Activated B cell treated with CpG ODN at 0.5 μM for 24 hours (primary cell): Measurements from ENCODE around the gene NRP2. TPM values are rescaled to one million over a fixed set of nuclear protein-coding genes. Genes with fewer than 3 reads are reported as not detected.

Experiments
- ATAC-seq: fragments of 200-7000 bp; cut with Tn5 transposase; one replicate; pipeline ENCODE4 v1.10.0; 2021; ENCODE audit warnings: low read depth, mild to moderate bottlenecking, moderate library complexity
- CTCF ChIA-PET: fragments of 350-600 bp; sonication (Branson Sonifier 250); formaldehyde crosslinking; loops from one replicate; lab custom pipeline; 2021; ENCODE audit warnings: antibody characterized with exemption; lab: Charles Lee
- POLR2A ChIA-PET: fragments of 350-600 bp; sonication (Branson Sonifier 250); formaldehyde crosslinking; loops from one replicate; lab custom pipeline; 2021; ENCODE audit warnings: antibody characterized with exemption; lab: Charles Lee
- DNase-seq: peaks from one replicate; pipeline ENCODE4 v3.0.0; 2022
- H3K27ac Mint-ChIP-seq: one replicate; pipeline ENCODE4 v1.8.0; 2020; ENCODE audit warnings: mixed read lengths
- H3K27me3 Mint-ChIP-seq: one replicate; pipeline ENCODE4 v1.8.0; 2021; ENCODE audit warnings: mixed read lengths
- H3K36me3 Mint-ChIP-seq: one replicate; pipeline ENCODE4 v1.8.0; 2021; ENCODE audit warnings: low read depth, mixed read lengths
- H3K4me1 Mint-ChIP-seq: one replicate; pipeline ENCODE4 v1.8.0; 2021; ENCODE audit warnings: mixed read lengths
- H3K4me3 Mint-ChIP-seq: one replicate; pipeline ENCODE4 v1.8.0; 2020; ENCODE audit warnings: mild to moderate bottlenecking, mixed read lengths
- H3K9me3 Mint-ChIP-seq: one replicate; pipeline ENCODE4 v1.8.0; 2020; ENCODE audit warnings: mixed read lengths
- intact Hi-C: fragments of 100-400 bp; cut with micrococcal nuclease; formaldehyde crosslinking; loops from one replicate; pipeline ENCODE4 v1.15.1; 2024
- total RNA-seq: library from RNA; stranded (reverse); gene quantifications from 2 replicates; pipeline ENCODE4 v1.2.3, GENCODE V29; 2022
- TF ChIP-seq, protein P1 (sequence below): fragments of 200-600 bp; IDR thresholded peaks from one replicate; pipeline ENCODE4 v1.8.0; 2022; ENCODE audit warnings: antibody characterized with exemption, mild to moderate bottlenecking

The NRP2 gene
- total RNA-seq, 1 donor from 2014 or later, result 10.2 TPM

DNA sequence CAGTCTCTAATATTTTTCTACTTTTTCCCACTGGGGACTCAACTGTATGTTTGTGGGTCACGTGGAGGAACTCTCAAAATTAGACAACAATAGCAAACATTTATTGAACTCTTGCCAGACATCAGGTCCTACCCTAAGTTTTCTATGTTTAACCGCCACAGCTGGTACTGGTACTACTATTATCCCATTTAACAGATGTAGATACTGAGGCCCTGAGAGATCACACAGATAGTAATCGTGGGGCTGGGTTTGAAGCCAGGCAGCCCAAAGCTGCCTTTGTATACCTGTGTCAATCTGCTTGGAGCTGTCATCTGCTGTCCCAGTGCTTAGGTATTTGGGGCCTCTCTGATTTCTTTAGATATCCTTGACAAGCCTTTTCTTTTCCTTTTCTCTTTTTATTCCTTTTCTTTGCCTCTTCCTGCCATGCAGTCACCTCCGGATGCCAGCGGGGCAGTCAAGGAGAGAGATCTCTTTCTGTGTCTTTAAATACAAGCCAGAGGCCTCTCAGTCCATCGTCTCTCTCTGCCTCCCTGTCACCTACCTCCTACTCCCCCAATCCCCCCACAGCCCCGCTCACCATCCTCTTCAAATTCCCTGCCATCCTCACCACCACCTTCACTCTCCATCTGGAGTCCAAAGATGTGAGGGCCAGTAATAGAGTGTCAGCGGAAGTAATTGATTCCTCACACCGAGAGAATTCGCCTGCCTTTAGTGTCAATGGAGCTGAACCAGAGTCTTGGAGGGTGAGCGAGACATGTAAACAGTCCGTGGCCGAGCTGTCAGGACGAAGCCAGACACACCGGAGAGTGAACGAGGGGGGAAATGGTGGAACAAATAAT lies 23.4 kb downstream of the NRP2 start:
- ChIA-PET POLR2A (interaction anchor here (0.6 to 3.8 kb wide), 5 partner anchors 11 to 1823 kb away, joined by 3 to 72 read pairs (median 17); partner anchors contain the start of genes INO80D and NRP2), CTCF (interaction anchor here (1.1 to 2.2 kb wide), 3 partner anchors 24 to 30 kb away, joined by 11 to 16 read pairs (median 12); partner anchors contain the start of gene NRP2)
- DNase-seq (no peak), ATAC-seq (no peak)
- Mint-ChIP-seq H3K36me3 (no peaks in the 10 kb centered on the region), H3K27me3 (no peaks in the 10 kb centered on the region), H3K27ac (peak overlapping the region; percentile 99), H3K9me3 (no peaks in the 10 kb centered on the region), H3K4me3 (peak overlapping the region; percentile 21), H3K4me1 (peaks cover 62% of the 10 kb centered on the region)
- TF ChIP-seq, protein P1, sequence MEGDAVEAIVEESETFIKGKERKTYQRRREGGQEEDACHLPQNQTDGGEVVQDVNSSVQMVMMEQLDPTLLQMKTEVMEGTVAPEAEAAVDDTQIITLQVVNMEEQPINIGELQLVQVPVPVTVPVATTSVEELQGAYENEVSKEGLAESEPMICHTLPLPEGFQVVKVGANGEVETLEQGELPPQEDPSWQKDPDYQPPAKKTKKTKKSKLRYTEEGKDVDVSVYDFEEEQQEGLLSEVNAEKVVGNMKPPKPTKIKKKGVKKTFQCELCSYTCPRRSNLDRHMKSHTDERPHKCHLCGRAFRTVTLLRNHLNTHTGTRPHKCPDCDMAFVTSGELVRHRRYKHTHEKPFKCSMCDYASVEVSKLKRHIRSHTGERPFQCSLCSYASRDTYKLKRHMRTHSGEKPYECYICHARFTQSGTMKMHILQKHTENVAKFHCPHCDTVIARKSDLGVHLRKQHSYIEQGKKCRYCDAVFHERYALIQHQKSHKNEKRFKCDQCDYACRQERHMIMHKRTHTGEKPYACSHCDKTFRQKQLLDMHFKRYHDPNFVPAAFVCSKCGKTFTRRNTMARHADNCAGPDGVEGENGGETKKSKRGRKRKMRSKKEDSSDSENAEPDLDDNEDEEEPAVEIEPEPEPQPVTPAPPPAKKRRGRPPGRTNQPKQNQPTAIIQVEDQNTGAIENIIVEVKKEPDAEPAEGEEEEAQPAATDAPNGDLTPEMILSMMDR, result no peak
- intact Hi-C loops, result loop anchor here (1.0 to 10.0 kb wide), 5 partner anchors 20 to 1919 kb away; partner anchors contain the start of genes EEF1B2, INO80D, KLF7 and METTL21A

DNA sequence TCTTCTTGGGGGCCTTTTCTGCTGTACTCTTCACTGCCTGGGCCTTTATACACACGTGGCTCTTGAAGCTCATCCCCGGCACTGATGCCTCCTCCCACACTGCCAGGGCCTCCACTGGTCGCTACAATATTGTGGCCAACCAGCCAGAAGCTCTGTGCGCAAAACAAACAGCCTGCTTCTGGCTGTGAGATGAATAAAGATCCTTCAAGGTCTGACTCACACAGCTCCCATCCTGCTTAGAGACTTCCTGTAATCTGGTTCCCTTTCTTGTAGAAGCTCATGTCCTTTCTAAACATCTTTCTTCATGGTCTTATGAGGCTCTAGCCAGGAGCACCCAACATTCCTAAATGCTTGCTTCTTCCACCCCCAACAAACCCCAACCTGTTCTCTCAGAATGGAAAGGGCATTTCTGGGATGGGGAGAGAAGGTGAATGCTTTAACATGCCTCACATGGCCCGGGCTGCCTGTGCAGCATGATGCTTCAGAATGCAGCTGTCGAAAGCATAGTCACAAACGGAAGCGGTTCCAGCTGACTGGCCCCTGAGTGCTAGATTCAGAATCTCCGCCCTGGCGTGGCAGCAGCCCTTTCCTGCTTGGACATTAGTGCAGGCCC lies 24.6 kb downstream of the NRP2 start:
- TF ChIP-seq, protein P1, result no peak
- intact Hi-C loops, result loop anchor here (1.0 to 10.0 kb wide), 8 partner anchors 9 to 1918 kb away; partner anchors contain the start of genes EEF1B2, INO80D, KLF7 and METTL21A
- CTCF ChIA-PET, result interaction anchor here (1.0 to 2.2 kb wide), 6 partner anchors 11 to 31 kb away, joined by 3 to 16 read pairs (median 12); partner anchors contain the start of gene NRP2
- H3K4me1 Mint-ChIP-seq, result peaks cover 63% of the 10 kb centered on the region
- H3K4me3 Mint-ChIP-seq, result peak overlapping the region; percentile 65
- ATAC-seq (peak; percentile 95), DNase-seq (peak; percentile 60)
- H3K27ac Mint-ChIP-seq, result peak overlapping the region; percentile 99
- no peaks in the 10 kb centered on the region for H3K27me3 Mint-ChIP-seq
- H3K36me3 Mint-ChIP-seq, result no peaks in the 10 kb centered on the region
- no peaks in the 10 kb centered on the region for H3K9me3 Mint-ChIP-seq
- POLR2A ChIA-PET, result interaction anchor here (0.5 to 3.8 kb wide), 14 partner anchors 8 to 1919 kb away, joined by 3 to 72 read pairs (median 4); partner anchors contain the start of genes EEF1B2, INO80D, KLF7 and METTL21A

DNA sequence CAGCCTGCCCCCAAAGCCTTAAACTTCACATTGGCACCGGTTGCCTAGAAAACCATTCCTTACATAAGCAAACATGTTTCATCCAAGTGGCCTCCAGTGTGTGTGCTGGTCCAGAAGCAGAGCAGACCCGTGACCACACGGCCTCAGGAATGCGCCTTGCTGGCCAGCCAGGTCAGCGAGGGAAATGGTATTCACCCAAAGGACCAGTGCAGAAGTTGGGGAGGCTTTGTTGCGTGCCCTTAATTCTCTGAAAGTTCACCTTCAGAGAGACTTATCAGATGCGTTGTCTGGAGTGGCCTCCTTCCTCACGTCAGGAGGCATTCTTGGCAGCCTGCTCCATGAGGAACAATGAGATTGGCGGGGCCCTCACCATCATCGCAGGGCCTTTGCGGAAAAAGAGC lies 25.9 kb downstream of the NRP2 start:
- ChIA-PET POLR2A (no interaction called here), CTCF (no interaction called here)
- no peaks in the 10 kb centered on the region for H3K36me3 Mint-ChIP-seq
- no peak for DNase-seq
- ATAC-seq, result no peak
- no peaks in the 10 kb centered on the region for H3K9me3 Mint-ChIP-seq
- H3K27ac Mint-ChIP-seq, result peak overlapping the region; percentile 99
- H3K27me3 Mint-ChIP-seq, result no peaks in the 10 kb centered on the region
- H3K4me1 Mint-ChIP-seq, result peaks cover 72% of the 10 kb centered on the region
- H3K4me3 Mint-ChIP-seq, result no peak overlapping the region
- intact Hi-C loops, result loop anchor here (5.0 to 10.0 kb wide), 4 partner anchors 379 to 1917 kb away; partner anchors contain the start of genes EEF1B2, INO80D, KLF7 and METTL21A
- TF ChIP-seq, protein P1, result no peak

DNA sequence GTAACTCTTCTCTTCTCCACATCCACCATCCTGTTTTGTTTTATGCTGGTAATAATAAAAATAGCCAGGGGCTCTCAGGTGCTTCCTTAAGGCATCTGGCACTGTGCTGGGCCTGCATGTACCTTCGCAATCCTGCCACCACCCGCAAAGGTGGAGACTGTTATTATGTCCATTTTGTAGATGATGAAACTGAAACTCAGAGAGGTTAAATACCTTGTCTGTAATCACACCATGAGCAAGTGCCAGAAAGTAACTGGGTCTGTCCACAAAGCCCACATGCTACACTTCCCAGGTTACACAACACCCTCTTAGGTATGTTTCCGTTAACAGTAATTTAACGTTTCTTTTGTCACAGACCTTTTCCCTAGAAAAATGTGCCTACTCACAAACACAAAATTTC lies 27.0 kb downstream of the NRP2 start:
- Mint-ChIP-seq H3K4me3 (no peak overlapping the region), H3K36me3 (no peaks in the 10 kb centered on the region), H3K4me1 (peaks cover 83% of the 10 kb centered on the region), H3K27ac (peak overlapping the region; percentile 20), H3K9me3 (no peaks in the 10 kb centered on the region), H3K27me3 (no peaks in the 10 kb centered on the region)
- intact Hi-C loops, result loop anchor here (1.0 to 10.0 kb wide), 5 partner anchors 58 to 1915 kb away; partner anchors contain the start of genes EEF1B2, INO80D, KLF7 and METTL21A
- no peak for DNase-seq
- ATAC-seq, result no peak
- POLR2A ChIA-PET, result interaction anchor here (1.0 kb wide), 1 partner anchor 13 kb away, joined by 3 read pairs; no protein-coding TSS in a partner anchor
- CTCF ChIA-PET, result interaction anchor here (0.8 to 1.4 kb wide), 2 partner anchors 30 to 34 kb away, joined by 3 read pairs; no protein-coding TSS in a partner anchor
- TF ChIP-seq, protein P1, result no peak
